ENCODE results near the gene ATP1A1. TPM values are rescaled to one million over a fixed set of nuclear protein-coding genes. Genes with fewer than 3 reads are reported as not detected.

ATP1A1 gene
- 119 and 151 TPM in 2 replicates for total RNA-seq (2014; rRNA removed; shearing (Covaris generic))

DNA sequence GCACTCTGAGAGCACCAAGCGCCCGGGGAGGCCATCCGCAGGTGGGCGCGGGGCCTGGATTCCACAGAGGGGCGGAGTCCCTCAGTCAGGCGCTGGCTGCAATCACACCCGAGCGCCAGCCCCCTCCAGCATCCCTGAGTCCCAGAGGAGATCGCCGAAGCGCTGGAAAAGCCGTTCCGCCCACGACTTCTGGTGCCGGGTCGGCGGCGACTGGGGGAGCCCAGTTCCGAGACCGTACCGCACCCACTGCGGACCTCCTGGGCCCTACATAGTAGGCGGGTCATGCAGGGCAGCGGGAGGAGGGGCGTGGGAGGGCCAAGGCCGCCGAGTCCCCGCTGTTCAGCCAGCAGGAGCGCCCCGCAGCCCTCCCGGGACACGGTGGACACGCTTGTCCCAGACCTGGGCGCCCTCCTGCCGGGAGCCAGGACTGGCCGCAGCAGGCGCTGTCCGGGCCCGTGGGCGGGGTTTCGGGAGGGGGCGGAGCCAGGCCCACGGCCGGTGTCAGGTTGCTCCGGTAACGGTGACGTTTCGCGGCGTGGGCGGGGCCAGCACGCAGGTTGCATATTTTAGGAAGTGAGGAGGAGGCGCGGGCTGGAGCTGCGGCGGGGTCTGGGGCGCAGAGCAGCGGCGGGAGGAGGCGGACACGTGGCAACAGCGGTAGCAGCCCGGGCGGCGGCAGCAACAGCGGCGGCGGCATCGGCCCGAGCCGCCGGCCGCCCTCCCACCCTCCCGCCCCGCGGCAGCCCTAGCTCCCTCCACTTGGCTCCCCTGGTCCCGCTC lies at the start of gene ATP1A1:
TSS of gene ATP1A1 (plus strand) at position 594 of the 780 bp plus-strand sequence. CDS start 268 bp downstream, outside the sequence.
- peak; percentile 90 for DNase-seq (ENCODE audit: low spot score)

GRCh38 chr1:116323491-116323890 lies 49.6 kb upstream of the ATP1A1 start:
- DNase-seq (ENCODE audit: low spot score) = no peak

GRCh38 chr1:116324411-116324810 lies 48.6 kb upstream of the ATP1A1 start:
- DNase-seq (ENCODE audit: low spot score) = no peak

DNA sequence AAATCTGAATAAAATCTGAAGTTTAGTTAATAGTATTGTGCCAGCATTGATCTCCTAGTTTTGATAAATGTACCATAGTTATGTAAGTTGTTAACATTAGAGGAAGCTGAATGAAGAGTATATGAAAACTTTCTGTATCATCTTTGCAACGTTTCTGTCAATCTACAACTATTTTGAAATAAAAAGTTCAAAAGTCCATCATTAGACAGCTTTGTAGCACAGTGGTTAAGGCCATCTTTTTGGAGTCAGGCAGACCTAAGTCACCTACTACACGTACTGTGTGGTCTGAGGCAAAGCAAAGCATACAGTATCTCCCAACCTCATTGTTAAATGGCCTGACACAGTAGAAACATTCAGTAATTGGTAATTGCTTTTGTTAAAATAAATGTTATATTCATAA lies 47.9 kb upstream of the ATP1A1 start:
- no peak for DNase-seq (ENCODE audit: low spot score)

- DNase-seq (ENCODE audit: low spot score) = no peak
These were observed 47.1 kb upstream of the ATP1A1 start for GRCh38 chr1:116325922-116326321.

DNA sequence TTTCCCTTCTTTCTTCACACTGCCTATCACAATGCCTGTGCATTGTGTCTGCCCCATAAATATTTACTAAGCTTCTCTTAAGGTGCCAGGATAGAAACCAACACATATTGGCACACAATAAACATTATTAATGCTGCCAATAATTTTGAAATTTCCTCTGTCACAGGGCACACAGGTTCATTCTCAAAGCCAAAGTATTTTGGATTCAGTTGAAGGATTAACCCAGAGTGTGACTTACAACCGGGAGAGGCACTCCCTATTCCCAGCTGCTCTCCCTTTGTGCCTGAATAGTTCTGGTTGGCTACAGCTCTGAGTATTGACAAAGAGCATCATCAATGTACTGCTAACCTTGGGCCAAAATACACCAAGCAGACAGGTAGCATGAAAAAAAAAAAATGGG lies 46.6 kb upstream of the ATP1A1 start:
- no peak for DNase-seq (ENCODE audit: low spot score)

GRCh38 chr1:116328671-116329070 lies 44.4 kb upstream of the ATP1A1 start:
- no peak for DNase-seq (ENCODE audit: low spot score)

- no peak for DNase-seq (ENCODE audit: low spot score)
These were observed 43.3 kb upstream of the ATP1A1 start for GRCh38 chr1:116329524-116330341.

DNA sequence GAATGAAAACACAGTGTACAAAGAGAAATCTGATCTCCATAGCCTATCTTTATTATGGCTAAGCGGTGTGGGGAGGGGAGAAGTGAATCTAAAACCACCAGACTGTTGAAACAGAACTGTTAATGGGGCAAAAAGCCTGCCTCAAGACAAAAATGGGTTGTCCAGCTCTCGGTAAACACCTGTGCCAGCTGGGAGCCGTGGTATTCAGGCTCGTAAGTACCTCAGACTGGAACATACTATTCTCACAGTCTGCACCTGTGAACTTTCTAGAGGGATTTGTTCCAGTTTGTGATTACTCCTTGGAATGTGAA lies 42.7 kb upstream of the ATP1A1 start:
- no peak for DNase-seq (ENCODE audit: low spot score)

DNA sequence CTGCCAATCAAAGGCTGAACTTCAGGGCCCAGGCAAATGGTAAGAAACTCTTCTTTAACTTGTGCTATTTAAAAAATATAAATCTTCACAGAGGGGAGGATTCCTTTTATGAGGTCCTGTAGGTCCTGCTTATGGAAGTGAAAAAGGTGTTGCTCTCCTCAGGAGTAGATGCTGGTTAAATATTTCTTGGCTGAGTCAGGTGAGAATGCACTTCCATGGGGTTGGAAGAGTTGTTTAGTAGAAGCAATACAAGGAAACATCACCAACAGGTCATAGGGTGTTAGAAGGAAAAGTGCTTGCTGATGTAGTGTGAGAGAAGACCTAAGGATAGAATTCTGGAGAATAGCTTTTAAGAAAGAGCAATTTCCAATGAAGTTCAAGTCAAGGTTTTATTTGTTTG lies 42.2 kb upstream of the ATP1A1 start:
- DNase-seq (ENCODE audit: low spot score) = no peak

DNA sequence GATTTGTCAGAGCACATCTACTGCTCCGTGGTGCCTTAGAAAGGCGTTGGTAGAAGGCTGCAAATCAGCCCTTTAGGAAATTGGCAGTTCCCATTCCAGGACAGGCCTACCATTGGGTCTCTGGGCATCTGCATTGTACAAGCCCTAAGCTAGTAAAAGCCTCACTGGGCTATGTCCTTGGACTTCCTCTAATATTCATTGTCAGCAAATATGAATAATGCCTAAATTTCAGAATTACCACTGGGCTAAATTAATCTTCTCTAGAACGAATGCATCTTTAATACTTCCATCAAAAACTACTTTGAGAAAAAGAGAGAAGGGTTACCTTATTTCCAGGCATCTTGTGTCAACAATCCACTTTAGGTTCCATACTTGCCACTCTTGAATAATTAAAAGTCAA lies 41.5 kb upstream of the ATP1A1 start:
- no peak for DNase-seq (ENCODE audit: low spot score)

DNA sequence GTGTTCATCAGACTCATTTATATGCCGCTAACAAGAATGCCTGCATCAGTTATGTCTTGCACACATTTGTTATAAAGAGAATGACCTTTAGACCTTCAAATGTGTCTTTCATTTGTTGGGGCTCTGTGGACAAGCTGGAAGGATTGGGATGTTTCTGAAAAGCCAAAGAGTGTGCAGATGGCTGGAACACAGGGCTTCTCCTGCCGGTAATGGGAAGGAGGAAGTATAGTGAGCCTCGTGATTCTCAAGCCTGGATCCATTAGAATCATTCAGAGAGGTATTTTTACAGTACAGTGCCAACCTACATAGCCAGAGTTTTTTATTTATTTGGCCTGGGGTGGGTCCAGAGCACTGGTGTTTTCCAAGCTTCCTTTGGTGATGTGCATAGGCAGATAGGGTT lies 40.6 kb upstream of the ATP1A1 start:
- DNase-seq (ENCODE audit: low spot score) = no peak

- no peak for DNase-seq (ENCODE audit: low spot score)
These were observed 39.7 kb upstream of the ATP1A1 start for GRCh38 chr1:116333171-116334014.

DNA sequence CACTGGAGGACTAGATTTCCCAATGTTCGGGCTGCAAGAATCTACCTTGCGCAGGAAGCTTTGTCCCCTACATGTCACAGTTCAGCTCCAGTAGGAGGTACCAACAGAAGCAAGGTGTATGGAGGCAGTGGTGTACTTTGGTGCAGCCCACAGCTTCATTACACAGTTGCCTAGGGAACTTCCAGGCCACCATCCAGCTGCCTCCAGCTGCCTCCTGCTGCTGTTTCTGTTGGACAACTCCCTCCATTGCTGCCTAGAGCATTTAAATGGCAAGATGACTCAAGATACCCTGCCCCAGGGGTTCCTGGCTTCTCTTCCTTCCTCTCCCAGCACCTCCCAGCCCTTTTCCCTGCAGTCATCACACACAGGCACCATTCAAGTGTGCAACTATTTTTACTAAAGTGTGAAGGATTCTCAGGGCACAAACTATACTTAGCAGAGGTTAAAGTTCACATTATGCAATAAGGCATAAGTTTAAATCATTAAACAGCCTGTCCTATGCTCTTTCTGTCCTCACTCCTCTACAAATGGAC lies 39.0 kb upstream of the ATP1A1 start:
- no peak for DNase-seq (ENCODE audit: low spot score)

GRCh38 chr1:116334868-116335635 lies 38.0 kb upstream of the ATP1A1 start:
- DNase-seq (ENCODE audit: low spot score) = no peak

DNA sequence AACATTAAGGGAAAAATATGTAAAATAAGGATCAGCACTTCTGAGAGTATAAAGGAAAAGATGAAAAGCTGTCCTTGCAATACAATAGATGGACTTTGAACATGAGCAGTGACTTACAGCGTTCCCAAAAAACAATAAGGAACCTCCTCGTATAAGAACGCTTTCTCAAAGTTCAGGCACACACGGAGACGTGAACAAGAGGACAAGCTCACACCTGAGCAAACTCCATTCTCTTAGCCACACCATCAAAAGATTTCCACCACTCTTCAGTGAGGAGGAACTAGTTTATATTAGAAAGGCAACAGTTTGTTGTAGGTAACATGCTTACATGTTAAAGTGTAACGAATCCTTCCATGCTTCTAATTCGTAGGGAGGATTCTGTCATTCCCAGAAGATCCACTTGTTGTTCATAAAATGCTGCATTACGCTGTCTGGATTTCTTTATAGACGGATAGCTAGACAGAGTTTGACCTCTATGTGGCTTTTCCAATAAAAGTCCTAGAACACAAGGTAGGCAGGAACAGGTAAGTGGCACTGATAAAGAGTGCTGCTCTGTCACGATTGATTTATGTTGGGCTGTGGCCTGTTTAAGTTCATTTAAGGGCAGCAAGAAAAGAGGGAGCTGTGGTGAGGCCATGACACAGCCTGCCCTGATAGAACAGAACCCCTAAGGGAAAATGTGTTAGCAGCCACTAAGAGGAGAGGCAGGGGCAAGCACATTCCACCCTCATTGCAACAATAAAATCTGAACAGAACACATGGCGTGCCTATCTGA lies 37.0 kb upstream of the ATP1A1 start:
- no peak for DNase-seq (ENCODE audit: low spot score)

DNA sequence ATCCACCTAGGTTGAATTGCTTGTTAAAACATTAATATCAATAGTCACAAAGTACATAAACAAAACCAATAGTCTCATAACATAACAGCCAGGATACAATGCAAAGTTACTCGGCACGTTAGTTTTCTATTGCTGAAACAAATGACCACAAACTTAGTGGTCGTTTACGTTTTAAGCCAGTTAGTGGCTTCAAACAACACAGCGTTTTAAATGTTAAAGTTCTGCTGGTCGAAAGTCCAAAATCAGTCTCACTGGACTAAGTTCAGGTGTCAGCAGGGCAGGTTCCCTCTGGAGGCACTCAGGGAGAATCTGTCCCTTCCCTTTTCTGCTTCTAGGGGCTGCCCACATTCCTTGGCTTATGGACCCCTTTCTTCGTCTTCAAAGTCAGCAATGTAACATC lies 35.6 kb upstream of the ATP1A1 start:
- DNase-seq (ENCODE audit: low spot score) = no peak

DNA sequence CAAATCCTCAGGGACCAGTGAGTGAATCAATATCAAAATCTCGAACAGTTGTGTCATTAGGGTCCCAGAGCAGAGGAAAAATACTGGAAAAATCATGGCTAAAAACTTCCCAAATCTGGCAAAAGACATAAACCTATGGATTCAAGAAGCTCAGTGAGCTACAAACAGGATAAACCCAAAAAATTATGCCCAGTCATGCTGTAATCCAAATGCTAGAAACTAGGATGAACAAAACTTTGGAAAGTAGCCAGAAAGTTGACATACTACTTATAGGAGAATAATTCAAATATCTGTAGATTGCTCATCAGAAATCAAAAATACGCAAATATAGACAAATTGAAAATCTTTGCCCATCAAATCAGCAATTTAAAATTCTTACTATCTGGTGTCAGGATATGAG lies 34.6 kb upstream of the ATP1A1 start:
- no peak for DNase-seq (ENCODE audit: low spot score)

GRCh38 chr1:116340506-116341231 lies 32.4 kb upstream of the ATP1A1 start:
- no peak for DNase-seq (ENCODE audit: low spot score)

DNA sequence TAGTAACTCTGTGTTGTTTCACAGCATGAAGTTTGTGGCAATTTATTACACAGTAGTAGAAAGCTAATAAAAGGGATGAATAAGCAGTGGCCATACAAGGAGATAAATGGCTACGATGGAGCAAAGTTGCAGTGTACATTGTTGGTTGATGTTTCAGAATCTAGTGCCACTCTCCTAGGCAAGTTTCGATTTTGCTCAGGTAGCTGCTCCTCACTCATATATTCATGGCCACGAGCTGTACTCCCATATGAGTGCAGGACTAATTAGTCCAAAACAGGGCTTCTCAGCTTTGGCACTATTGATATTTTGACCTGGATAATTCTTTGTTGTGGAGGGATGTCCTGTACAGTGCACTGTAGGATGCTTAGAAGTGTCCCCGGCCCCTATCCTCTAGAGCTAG lies 30.0 kb upstream of the ATP1A1 start:
- no peak for DNase-seq (ENCODE audit: low spot score)
